ENCODE results near the gene ESCO1. TPM values are rescaled to one million over a fixed set of nuclear protein-coding genes. Genes with fewer than 3 reads are reported as not detected.

ESCO1 gene
- total and polyA plus RNA-seq, 4 donors, result 12.1 to 26.9 (median 20.0) TPM

DNA sequence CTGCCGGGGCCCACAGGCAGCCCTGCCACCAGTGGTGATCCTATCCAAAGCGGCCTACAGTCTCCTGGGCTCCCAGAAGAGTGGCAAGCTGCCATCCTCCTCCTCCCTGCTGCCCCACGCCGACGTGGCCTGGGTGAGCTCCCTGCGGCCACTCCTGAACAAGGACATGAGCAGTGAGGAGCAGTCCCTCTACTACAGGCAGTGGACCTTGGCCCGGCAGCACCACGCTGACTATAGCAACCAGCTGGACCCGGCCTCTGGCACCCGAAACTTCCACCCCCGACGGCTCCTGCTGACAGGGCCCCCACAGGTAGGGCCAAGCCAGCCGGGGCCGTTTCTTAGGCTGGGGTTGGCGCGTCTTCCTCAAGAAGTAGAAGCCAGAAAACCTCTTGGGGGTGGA lies 100.5 kb downstream of the ESCO1 start:
- no peak overlapping the region for H3K27ac ChIP-seq (ENCODE audit: low read depth, low read length)
- no peak for DNase-seq (ENCODE audit: low read depth in 4 of 6, low spot score in 6 of 6)
- WGBS (ENCODE audit: insufficient coverage), result 89% methylated on average over 16 of the region's 16 CpGs
- H3K4me1 ChIP-seq (ENCODE audit: control insufficient read depth, insufficient read depth, low read length), result no peaks in the 10 kb centered on the region
- peaks cover 33% of the 10 kb centered on the region for H3K36me3 ChIP-seq (ENCODE audit: control insufficient read depth, insufficient read depth, low read length)
- no peaks in the 10 kb centered on the region for H3K9me3 ChIP-seq (ENCODE audit: control insufficient read depth, insufficient read depth, low read length)
- no peaks in the 10 kb centered on the region for H3K27me3 ChIP-seq (ENCODE audit: control insufficient read depth, insufficient read depth, low read length)
- H3K4me3 ChIP-seq (ENCODE audit: low read depth, low read length), result no peak overlapping the region

DNA sequence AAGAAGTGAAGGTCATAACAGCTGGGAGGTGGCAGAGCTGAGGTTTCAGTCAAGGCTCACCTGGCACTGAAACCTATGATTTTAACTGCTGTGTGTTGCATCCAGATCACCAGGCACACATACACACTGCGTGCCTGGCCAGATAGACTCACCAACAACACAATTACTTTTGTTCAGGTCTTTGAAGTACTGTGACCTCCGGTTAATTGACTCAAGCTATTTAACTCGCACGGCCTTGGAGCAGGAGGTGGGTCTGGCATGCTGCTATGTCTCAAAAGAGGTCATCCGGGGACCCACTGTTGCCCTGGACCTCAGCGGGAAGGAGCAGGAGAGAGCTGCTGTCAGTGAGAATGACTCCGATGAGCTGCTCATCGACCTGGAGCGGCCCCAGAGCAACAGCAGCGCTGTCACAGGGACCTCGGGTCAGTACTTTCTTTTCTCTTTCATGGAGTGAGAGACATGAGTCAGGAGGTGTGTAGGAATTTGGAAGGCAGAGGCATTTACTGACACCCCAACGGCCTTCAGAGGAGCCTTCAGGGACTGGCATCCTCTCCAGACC lies 104.1 kb downstream of the ESCO1 start:
- no peaks in the 10 kb centered on the region for H3K4me1 ChIP-seq (ENCODE audit: control insufficient read depth, insufficient read depth, low read length)
- no peak overlapping the region for H3K4me3 ChIP-seq (ENCODE audit: low read depth, low read length)
- H3K36me3 ChIP-seq (ENCODE audit: control insufficient read depth, insufficient read depth, low read length), result peaks cover 30% of the 10 kb centered on the region
- no peak for DNase-seq (ENCODE audit: low read depth in 4 of 6, low spot score in 6 of 6)
- H3K9me3 ChIP-seq (ENCODE audit: control insufficient read depth, insufficient read depth, low read length), result no peaks in the 10 kb centered on the region
- 56% methylated on average over 11 of the region's 12 CpGs for WGBS (ENCODE audit: insufficient coverage)
- no peak overlapping the region for H3K27ac ChIP-seq (ENCODE audit: low read depth, low read length)
- H3K27me3 ChIP-seq (ENCODE audit: control insufficient read depth, insufficient read depth, low read length), result no peaks in the 10 kb centered on the region

DNA sequence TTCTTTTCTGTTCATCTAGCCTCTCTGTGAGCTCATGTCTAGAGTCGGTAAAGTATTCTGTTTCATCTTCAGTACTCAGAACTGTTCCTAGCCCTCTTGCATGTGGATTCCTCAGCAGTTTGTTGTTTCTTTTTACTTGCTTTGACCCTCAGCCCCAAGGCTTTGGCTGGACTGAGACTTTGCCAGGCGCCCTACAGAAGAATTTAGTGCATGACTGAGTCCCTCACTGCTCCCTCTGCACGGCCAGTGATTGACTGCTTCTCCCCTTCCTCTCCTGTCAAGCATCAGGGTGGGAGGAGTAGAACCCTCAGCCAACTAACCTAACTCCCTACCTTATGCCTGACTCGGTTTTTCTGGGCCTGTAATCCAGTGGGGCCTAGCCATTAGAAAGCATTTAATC lies 109.8 kb downstream of the ESCO1 start:
- H3K4me1 ChIP-seq (ENCODE audit: control insufficient read depth, insufficient read depth, low read length), result no peaks in the 10 kb centered on the region
- H3K27me3 ChIP-seq (ENCODE audit: control insufficient read depth, insufficient read depth, low read length), result no peaks in the 10 kb centered on the region
- DNase-seq (ENCODE audit: low read depth in 4 of 6, low spot score in 6 of 6), result peak in 1 of 6 donors; percentile 8
- no peak overlapping the region for H3K27ac ChIP-seq (ENCODE audit: low read depth, low read length)
- H3K4me3 ChIP-seq (ENCODE audit: low read depth, low read length), result no peak overlapping the region
- 54% methylated on average over 2 of the region's 4 CpGs for WGBS (ENCODE audit: insufficient coverage)
- H3K9me3 ChIP-seq (ENCODE audit: control insufficient read depth, insufficient read depth, low read length), result no peaks in the 10 kb centered on the region
- peaks cover 5% of the 10 kb centered on the region for H3K36me3 ChIP-seq (ENCODE audit: control insufficient read depth, insufficient read depth, low read length)

DNA sequence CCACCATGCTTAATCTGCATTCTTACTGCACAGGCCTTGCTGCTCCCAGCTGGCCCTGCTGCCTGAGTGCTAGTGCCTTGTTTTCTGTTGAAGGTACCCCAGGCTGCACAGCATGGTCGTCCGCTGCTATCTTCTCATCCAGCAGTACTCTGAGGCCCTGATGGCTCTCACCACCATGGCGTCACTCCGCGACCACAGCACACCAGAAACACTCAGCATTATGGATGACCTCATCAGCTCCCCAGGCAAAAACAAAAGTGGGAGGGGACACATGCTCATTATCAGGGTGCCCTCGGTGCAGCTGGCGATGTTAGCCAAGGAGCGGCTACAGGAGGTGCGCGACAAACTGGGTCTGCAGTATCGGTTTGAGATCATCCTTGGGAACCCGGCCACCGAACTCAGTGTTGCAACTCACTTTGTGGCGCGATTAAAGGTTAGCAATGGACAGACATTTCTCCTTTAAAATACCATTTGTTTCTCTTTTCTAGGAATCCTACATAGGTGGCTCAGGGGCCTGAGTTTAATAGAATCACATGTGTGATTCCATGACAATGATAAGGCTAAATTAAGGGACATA lies 110.5 kb downstream of the ESCO1 start:
- WGBS (ENCODE audit: insufficient coverage), result 97% methylated on average over 11 of the region's 15 CpGs
- H3K27ac ChIP-seq (ENCODE audit: low read depth, low read length), result no peak overlapping the region
- no peaks in the 10 kb centered on the region for H3K4me1 ChIP-seq (ENCODE audit: control insufficient read depth, insufficient read depth, low read length)
- H3K36me3 ChIP-seq (ENCODE audit: control insufficient read depth, insufficient read depth, low read length), result peaks cover 5% of the 10 kb centered on the region
- DNase-seq (ENCODE audit: low read depth in 4 of 6, low spot score in 6 of 6), result no peak
- no peaks in the 10 kb centered on the region for H3K27me3 ChIP-seq (ENCODE audit: control insufficient read depth, insufficient read depth, low read length)
- no peaks in the 10 kb centered on the region for H3K9me3 ChIP-seq (ENCODE audit: control insufficient read depth, insufficient read depth, low read length)
- no peak overlapping the region for H3K4me3 ChIP-seq (ENCODE audit: low read depth, low read length)

DNA sequence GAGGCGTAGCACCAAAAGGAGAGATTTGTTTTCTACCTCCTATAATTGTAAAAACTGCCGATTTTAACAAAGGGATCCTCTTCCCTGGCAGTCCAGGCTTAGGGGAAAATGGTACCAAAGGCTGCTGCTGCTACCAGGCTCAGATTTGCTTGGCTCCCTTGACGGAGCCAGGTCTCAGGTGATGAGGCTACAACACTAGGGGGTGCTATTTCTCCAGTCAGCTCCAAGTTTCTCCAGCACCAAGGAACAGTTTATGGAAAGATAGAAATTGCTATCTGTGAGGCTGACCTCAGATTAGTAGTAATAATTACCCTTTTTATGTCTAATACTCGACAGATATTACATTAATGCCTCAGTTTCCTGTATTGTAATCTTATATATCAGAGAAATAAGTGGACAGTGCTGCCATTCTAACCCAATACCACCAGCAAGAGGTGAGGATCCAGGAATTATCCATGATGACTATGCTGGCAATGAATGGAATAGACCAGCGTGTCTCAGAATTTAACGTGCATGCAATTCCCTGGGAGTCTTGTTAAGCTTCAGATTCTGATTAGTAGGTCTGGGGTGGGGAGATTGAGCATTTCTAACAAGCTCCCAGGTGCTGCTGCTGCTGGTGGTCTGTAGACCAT lies 111.3 kb downstream of the ESCO1 start:
- DNase-seq (ENCODE audit: low read depth in 4 of 6, low spot score in 6 of 6), result peak in 2 of 6 donors; percentile 57 to 59
- Histone ChIP-seq H3K4me3 (ENCODE audit: low read depth, low read length) (no peak overlapping the region), H3K4me1 (ENCODE audit: control insufficient read depth, insufficient read depth, low read length) (no peaks in the 10 kb centered on the region), H3K9me3 (ENCODE audit: control insufficient read depth, insufficient read depth, low read length) (no peaks in the 10 kb centered on the region), H3K27ac (ENCODE audit: low read depth, low read length) (no peak overlapping the region), H3K36me3 (ENCODE audit: control insufficient read depth, insufficient read depth, low read length) (peaks cover 5% of the 10 kb centered on the region), H3K27me3 (ENCODE audit: control insufficient read depth, insufficient read depth, low read length) (no peaks in the 10 kb centered on the region)
- 57% methylated on average over 4 of the region's 6 CpGs for WGBS (ENCODE audit: insufficient coverage)

DNA sequence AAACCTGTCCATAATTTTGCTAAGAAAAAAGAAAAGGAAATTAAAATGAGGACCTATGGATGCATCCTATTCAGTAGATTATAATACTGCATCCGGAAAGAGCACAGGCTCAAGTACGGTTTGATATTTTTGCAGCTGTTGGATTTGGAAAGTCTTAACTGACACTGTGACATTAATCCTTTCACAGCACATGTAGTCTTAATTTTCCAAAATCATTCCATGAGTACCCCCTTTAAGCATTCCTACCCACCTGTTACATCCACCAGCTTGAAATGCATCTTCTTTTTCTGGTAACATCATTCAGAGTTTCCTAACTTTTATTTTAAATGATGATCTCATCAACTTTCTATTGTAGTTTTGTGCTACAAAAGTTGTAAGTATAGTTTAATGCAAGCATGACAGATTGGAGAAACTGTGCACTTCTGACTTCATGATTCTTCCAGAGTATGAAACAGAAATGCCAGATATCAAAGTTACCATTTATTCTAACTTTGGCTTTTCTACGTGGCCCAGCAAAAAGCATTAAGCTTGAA lies 113.5 kb downstream of the ESCO1 start:
- Histone ChIP-seq H3K27ac (ENCODE audit: low read depth, low read length) (no peak overlapping the region), H3K4me1 (ENCODE audit: control insufficient read depth, insufficient read depth, low read length) (no peaks in the 10 kb centered on the region), H3K27me3 (ENCODE audit: control insufficient read depth, insufficient read depth, low read length) (no peaks in the 10 kb centered on the region), H3K4me3 (ENCODE audit: low read depth, low read length) (no peak overlapping the region), H3K36me3 (ENCODE audit: control insufficient read depth, insufficient read depth, low read length) (peaks cover 5% of the 10 kb centered on the region), H3K9me3 (ENCODE audit: control insufficient read depth, insufficient read depth, low read length) (no peaks in the 10 kb centered on the region)
- no peak for DNase-seq (ENCODE audit: low read depth in 4 of 6, low spot score in 6 of 6)
- WGBS (ENCODE audit: insufficient coverage), result no CpG with 5 or more reads among the region's 3 CpGs

DNA sequence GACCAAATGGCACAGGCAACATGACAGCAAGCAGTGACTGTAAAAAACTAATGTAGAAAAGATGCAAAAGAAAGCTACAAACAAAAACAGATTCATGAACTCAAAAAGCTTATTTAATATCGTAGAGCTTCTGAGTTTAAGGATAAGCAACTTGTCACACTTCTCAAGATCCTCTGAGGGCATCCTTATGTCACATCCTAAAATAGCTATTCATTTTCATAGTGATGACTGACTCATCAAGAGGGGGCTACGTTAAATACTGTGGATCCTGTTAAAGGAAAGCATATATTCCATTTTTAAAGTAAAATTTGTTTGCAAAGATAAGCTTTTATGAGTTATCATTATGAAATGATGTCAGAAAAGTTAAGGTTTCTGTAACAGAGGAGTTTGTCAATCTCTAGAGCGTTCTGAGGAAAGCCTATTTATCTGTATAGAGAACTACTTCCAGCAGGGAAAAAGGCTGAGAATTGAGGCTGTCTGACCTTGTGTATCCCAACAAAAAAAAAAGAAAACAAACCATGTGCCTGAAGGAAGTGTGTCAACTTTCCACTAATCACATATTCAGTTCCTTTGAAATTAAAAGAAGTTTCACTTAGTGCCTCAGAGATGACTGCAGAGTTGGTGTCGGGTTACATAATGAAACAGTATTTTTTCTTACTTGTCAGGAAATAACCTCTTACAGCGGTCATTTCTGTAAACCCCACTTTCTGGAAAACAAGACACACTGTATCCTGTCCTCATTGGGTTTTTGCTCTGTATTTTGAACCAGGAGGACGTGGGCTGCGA lies 115.5 kb downstream of the ESCO1 start:
- no peak overlapping the region for H3K4me3 ChIP-seq (ENCODE audit: low read depth, low read length)
- H3K27me3 ChIP-seq (ENCODE audit: control insufficient read depth, insufficient read depth, low read length), result no peaks in the 10 kb centered on the region
- no peak overlapping the region for H3K27ac ChIP-seq (ENCODE audit: low read depth, low read length)
- 59% methylated on average over 3 of the region's 7 CpGs for WGBS (ENCODE audit: insufficient coverage)
- no peaks in the 10 kb centered on the region for H3K9me3 ChIP-seq (ENCODE audit: control insufficient read depth, insufficient read depth, low read length)
- DNase-seq (ENCODE audit: low read depth in 4 of 6, low spot score in 6 of 6), result no peak
- H3K4me1 ChIP-seq (ENCODE audit: control insufficient read depth, insufficient read depth, low read length), result no peaks in the 10 kb centered on the region
- H3K36me3 ChIP-seq (ENCODE audit: control insufficient read depth, insufficient read depth, low read length), result peaks cover 4% of the 10 kb centered on the region

- 95% methylated on average over 4 of the region's 5 CpGs for WGBS (ENCODE audit: insufficient coverage)
- Histone ChIP-seq H3K4me3 (ENCODE audit: low read depth, low read length) (no peak overlapping the region), H3K4me1 (ENCODE audit: control insufficient read depth, insufficient read depth, low read length) (no peaks in the 10 kb centered on the region), H3K27me3 (ENCODE audit: control insufficient read depth, insufficient read depth, low read length) (no peaks in the 10 kb centered on the region), H3K9me3 (ENCODE audit: control insufficient read depth, insufficient read depth, low read length) (no peaks in the 10 kb centered on the region), H3K36me3 (ENCODE audit: control insufficient read depth, insufficient read depth, low read length) (no peaks in the 10 kb centered on the region), H3K27ac (ENCODE audit: low read depth, low read length) (no peak overlapping the region)
- no peak for DNase-seq (ENCODE audit: low read depth in 4 of 6, low spot score in 6 of 6)
Observed at GRCh38 chr18:21483051-21483450, 117.5 kb downstream of the ESCO1 start.

- H3K27me3 ChIP-seq (ENCODE audit: control insufficient read depth, insufficient read depth, low read length), result no peaks in the 10 kb centered on the region
- DNase-seq (ENCODE audit: low read depth in 4 of 6, low spot score in 6 of 6), result no peak
- H3K36me3 ChIP-seq (ENCODE audit: control insufficient read depth, insufficient read depth, low read length), result no peaks in the 10 kb centered on the region
- H3K9me3 ChIP-seq (ENCODE audit: control insufficient read depth, insufficient read depth, low read length), result no peaks in the 10 kb centered on the region
- no peaks in the 10 kb centered on the region for H3K4me1 ChIP-seq (ENCODE audit: control insufficient read depth, insufficient read depth, low read length)
- WGBS (ENCODE audit: insufficient coverage), result 86% methylated on average over 1 of the region's 2 CpGs
- H3K4me3 ChIP-seq (ENCODE audit: low read depth, low read length), result no peak overlapping the region
- no peak overlapping the region for H3K27ac ChIP-seq (ENCODE audit: low read depth, low read length)
Observed at GRCh38 chr18:21481739-21482138, 118.8 kb downstream of the ESCO1 start.

All from spinal cord (tissue), 10 donors.